Lower leg skin (tissue), 4 donors: ENCODE results near the gene CEP63. TPM values are rescaled to one million over a fixed set of nuclear protein-coding genes. Genes with fewer than 3 reads are reported as not detected.

Experiments used
- DNase-seq, 2 donors: peaks; one replicate each; pipeline ENCODE4 v3.0.0-alpha.2; 2019; ENCODE audit warnings: low spot score in 2 of 2
- H3K4me3 ChIP-seq: fragments of 200-600 bp; sonication (generic); 2 replicates; pipeline ENCODE4 v1.5.1; 2017; ENCODE audit warnings: mild to moderate bottlenecking, low read depth; ENCODE audit not compliant: poor library complexity, severe bottlenecking
- CTCF ChIP-seq, 3 donors: fragments of 450-650 bp; IDR thresholded peaks; one replicate each; pipeline ENCODE4 v1.5.1; 2016; ENCODE audit warnings: antibody characterized with exemption in 3 of 3, mild to moderate bottlenecking in 3 of 3, moderate library complexity in 2 of 3
- POLR2A ChIP-seq, 2 donors: fragments of 450-650 bp; IDR thresholded peaks; one replicate each; pipeline ENCODE4 v1.6.1; 2016 to 2017; ENCODE audit warnings: antibody characterized with exemption in 2 of 2, mild to moderate bottlenecking in 1 of 2, moderate library complexity in 1 of 2
- WGBS, 2 donors: methylation state at CpG; one replicate each; pipeline ENCODE4 v1.1.5; 2018; 5-methylcytosine and 5-hydroxymethylcytosine counted together
- intact Hi-C: fragments of 100-400 bp; cut with DNase I; formaldehyde crosslinking; loops from one replicate; pipeline ENCODE4 v1.15.0; 2023; ENCODE audit warnings: low total_unique reads
- total RNA-seq, 4 donors: library from RNA; depleted of rRNA; stranded (reverse); fragments of >200 nt; gene quantifications; one replicate each; pipeline ENCODE4 v1.1.0, GENCODE V29; 2016

Gene CEP63
- total RNA-seq, 4 donors from 2014 or later, result 15.6 to 23.2 (median 18.1) TPM

- TF ChIP-seq CTCF (IDR thresholded peaks at IDR 0.05) (no peak), POLR2A (IDR thresholded peaks at IDR 0.05) (no peak)
- intact Hi-C loops, result no loop called here
- 78 to 79% methylated on average over 7 of the region's 7 CpGs for WGBS, 2 donors
- DNase-seq, result no peak
- no peak overlapping the region for H3K4me3 ChIP-seq
These were observed 132.0 kb downstream of the CEP63 start for GRCh38 chr3:134617608-134618477.

DNA sequence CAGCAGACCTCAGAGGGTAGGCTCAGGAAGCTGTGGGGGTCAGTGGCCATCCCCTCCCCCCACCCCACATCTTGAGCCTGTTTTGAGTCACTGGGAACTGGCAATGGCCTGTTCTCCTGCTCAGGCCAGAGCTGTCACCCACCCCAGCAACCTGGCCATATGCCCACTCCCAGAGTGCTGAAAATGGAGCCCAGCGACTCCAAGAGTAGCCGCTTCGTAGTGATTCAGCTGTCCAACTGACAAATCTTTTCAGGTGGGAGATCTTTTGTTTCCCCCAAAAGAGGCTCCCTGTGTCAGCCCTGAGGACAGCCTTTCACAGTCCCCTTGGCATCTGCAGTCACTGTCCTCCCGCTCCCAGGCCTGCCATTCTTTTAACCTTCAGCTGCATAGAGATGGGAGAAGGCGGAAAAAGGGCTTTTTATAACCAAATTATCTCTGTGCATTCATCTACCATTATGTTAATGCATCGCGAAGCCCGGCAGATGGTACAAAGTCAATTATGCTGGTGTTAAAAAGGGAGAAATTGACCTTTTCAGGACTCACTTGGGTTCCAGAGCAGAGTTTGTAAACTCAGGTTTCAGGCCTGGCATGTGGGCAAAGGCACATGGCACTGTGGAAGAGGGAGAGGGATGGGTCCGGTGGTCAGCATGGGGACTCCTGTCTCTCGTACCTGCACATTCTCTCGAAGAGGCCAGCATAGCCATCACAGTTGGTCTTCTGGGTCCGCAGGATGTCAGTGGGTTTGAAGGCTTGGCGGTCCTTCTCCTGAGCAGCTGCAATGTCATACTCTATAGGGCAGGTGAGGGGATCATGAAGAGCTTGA, 132.8 kb downstream of the CEP63 start:
- TF ChIP-seq CTCF (IDR thresholded peaks at IDR 0.05) (no peak), POLR2A (IDR thresholded peaks at IDR 0.05) (no peak)
- 91 to 98% methylated on average over 13 of the region's 13 CpGs for WGBS, 2 donors
- H3K4me3 ChIP-seq, result no peak overlapping the region
- DNase-seq, result no peak
- intact Hi-C loops, result no loop called here

GRCh38 chr3:134619301-134619615, 133.4 kb downstream of the CEP63 start:
- no peak overlapping the region for H3K4me3 ChIP-seq
- DNase-seq, result no peak
- WGBS, 2 donors, result 83 to 90% methylated on average over 1 to 2 of the region's 2 CpGs

DNA sequence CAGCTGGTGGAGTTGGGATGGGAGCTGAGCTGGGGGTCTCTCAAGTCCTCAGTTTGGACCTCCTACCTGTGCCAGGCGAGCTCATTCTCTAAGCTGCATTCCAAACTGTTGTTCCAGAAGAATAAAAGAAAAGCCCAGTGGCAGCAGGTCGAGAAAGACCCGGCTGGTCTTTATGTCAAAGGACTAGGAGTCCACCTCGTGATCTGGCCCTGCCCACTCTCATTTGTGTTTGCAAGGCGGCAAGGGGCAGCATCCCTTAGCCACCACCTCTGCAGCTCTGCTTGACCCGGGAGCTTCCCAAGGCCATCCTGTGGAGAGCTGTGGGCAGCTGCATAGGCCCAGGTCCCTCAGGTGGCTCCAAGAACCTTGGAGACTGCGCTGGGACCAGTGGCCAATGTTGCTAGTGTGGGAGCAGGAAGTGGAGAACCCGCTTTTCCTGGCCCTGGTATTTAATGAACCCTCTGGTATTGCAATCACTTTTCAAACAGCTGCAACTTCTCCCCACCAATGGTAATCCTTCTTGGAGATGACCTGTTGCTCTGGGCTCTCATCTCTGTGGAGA, 134.1 kb downstream of the CEP63 start:
- TF ChIP-seq CTCF (IDR thresholded peaks at IDR 0.05) (no peak), POLR2A (IDR thresholded peaks at IDR 0.05) (no peak)
- no peak for DNase-seq
- intact Hi-C loops, result no loop called here
- H3K4me3 ChIP-seq, result no peak overlapping the region
- 92 to 93% methylated on average over 8 of the region's 8 CpGs for WGBS, 2 donors

More at GRCh38 chr3:134619301-134619615, 133.4 kb downstream of the CEP63 start:
- intact Hi-C loops, result no loop called here
- TF ChIP-seq CTCF (IDR thresholded peaks at IDR 0.05) (no peak), POLR2A (IDR thresholded peaks at IDR 0.05) (no peak)

- no peak overlapping the region for H3K4me3 ChIP-seq
- 82 to 84% methylated on average over 5 of the region's 5 CpGs for WGBS, 2 donors
- intact Hi-C loops, result no loop called here
- DNase-seq, result no peak
- TF ChIP-seq CTCF (IDR thresholded peaks at IDR 0.05) (no peak), POLR2A (IDR thresholded peaks at IDR 0.05) (no peak)
These were observed 134.7 kb downstream of the CEP63 start for GRCh38 chr3:134620476-134621115.
